K562 (cell line): ENCODE results near the gene RAB26. TPM values are rescaled to one million over a fixed set of nuclear protein-coding genes. Genes with fewer than 3 reads are reported as not detected.
A peak's percentile ranks its signal among the peaks of the same experiment; 100 is the strongest.
"Not testable (repeated sequence)": the region's sequence is repeated elsewhere in the genome, so short reads cannot be mapped to it uniquely, and the experiment has no call there.

Experiments
- ATAC-seq: fragments of 200-7000 bp; cut with Tn5 transposase; 3 replicates; pipeline ENCODE4 v1.9.1; 2020; ENCODE audit warnings: moderate library complexity
- BruUV-seq: library from RNA; stranded (reverse); fragments of 400-500 nt; replicated peaks from 2 replicates; lab custom pipeline; 2021; lab: Mats Ljungman, UMichigan
- CTCF ChIA-PET: fragments of 300-600 bp; formaldehyde crosslinking; extraction: SDS; loops from one replicate; lab custom pipeline; 2021; ENCODE audit warnings: low intra/inter-chr PET ratio; lab: Yijun Ruan, JAX
- POLR2A ChIA-PET: fragments of 300-600, 350-650 bp; sonication (Branson Sonifier 250); formaldehyde crosslinking; extraction: SDS; loops from one replicate; lab custom pipeline; 2021; ENCODE audit warnings: antibody characterized with exemption, inconsistent platforms; lab: Yijun Ruan, JAX
- DNase-seq, 4 experiments: peaks; one replicate each; pipeline versions ENCODE4 v3.0.0 to v3.0.0-alpha.2; 2011 to 2018; ENCODE audit warnings: low spot score in 3 of 4, mixed read lengths in 3 of 4; ENCODE audit errors: extremely low read depth in 1 of 4
- FAIRE-seq: peaks from 2 replicates; lab custom pipeline; 2011; peaks lifted over from hg19 to GRCh38; lab: Jason Lieb, UNC
- H2AFZ ChIP-seq: 2 replicates; pipeline ENCODE4 v1.6.0; 2011; ENCODE audit warnings: low read depth, low read length, control low read depth, inconsistent platforms
- H3K27ac ChIP-seq: fragments of 200-600 bp; 3 replicates; pipeline ENCODE4 v1.8.0; 2011; ENCODE audit warnings: low read depth, mild to moderate bottlenecking, control low read depth, inconsistent platforms, low read length, moderate library complexity, mixed read lengths; ENCODE audit errors: extremely low read depth
- H3K27me3 ChIP-seq, 2 experiments: fragments of 300-600 bp in 1 of 2; 2 replicates in 1 of 2; 3 replicates in 1 of 2; pipeline versions ENCODE4 v1.6.0 to v1.8.0; 2011; ENCODE audit warnings: inconsistent platforms in 2 of 2, low read length in 2 of 2, mild to moderate bottlenecking in 1 of 2, mixed read lengths in 1 of 2, moderate library complexity in 1 of 2; ENCODE audit not compliant: control insufficient read depth in 2 of 2, insufficient read depth in 2 of 2
- H3K36me3 ChIP-seq: fragments of 300-600 bp; 3 replicates; pipeline ENCODE4 v1.8.0; 2011; ENCODE audit warnings: mild to moderate bottlenecking, low read length, inconsistent platforms; ENCODE audit not compliant: control insufficient read depth, insufficient read depth
- H3K4me1 ChIP-seq, 2 experiments: fragments of 200-600 bp in 1 of 2; replicated peaks in 1 of 2; 2 replicates in 1 of 2; 3 replicates in 1 of 2; pipeline versions ENCODE4 v1.5.1 to v1.8.0; 2011; ENCODE audit warnings: inconsistent platforms in 2 of 2, low read length in 2 of 2, mild to moderate bottlenecking in 1 of 2, mixed read lengths in 1 of 2, moderate library complexity in 1 of 2; ENCODE audit not compliant: control insufficient read depth in 2 of 2, insufficient read depth in 2 of 2
- H3K4me2 ChIP-seq: 2 replicates; pipeline ENCODE4 v1.6.1; 2011; ENCODE audit warnings: low read length, control low read depth, inconsistent platforms, mixed read lengths; ENCODE audit not compliant: insufficient read depth
- H3K4me3 ChIP-seq: fragments of 200-600 bp; sonication (generic), shearing (Covaris generic); 2 replicates; pipeline ENCODE4 v1.5.1; 2016; ENCODE audit warnings: control low read depth, inconsistent platforms
- H3K79me2 ChIP-seq: fragments of 200-600 bp; 3 replicates; pipeline ENCODE4 v1.8.0; 2011; ENCODE audit warnings: low read length, inconsistent platforms; ENCODE audit not compliant: control insufficient read depth, insufficient read depth
- H3K9ac ChIP-seq, 2 experiments: 2 replicates each; pipeline versions ENCODE4 v1.6.0 to v1.6.1; 2011; ENCODE audit warnings: low read depth in 2 of 2, low read length in 2 of 2, control low read depth in 1 of 2, inconsistent platforms in 1 of 2, mild to moderate bottlenecking in 1 of 2, mixed read lengths in 1 of 2; ENCODE audit not compliant: insufficient read depth in 1 of 2
- H3K9me1 ChIP-seq: one replicate; pipeline ENCODE4 v1.6.0; 2011; ENCODE audit warnings: inconsistent platforms, mild to moderate bottlenecking, low read length, moderate library complexity; ENCODE audit not compliant: control insufficient read depth, insufficient read depth
- H3K9me3 ChIP-seq: replicated peaks from 2 replicates; pipeline ENCODE4 v1.5.1; 2011; ENCODE audit warnings: low read depth, low read length, inconsistent platforms; ENCODE audit not compliant: control insufficient read depth, insufficient read depth
- H4K20me1 ChIP-seq: replicated peaks from 2 replicates; pipeline ENCODE4 v1.6.1; 2011; ENCODE audit warnings: low read length, inconsistent platforms, mixed read lengths; ENCODE audit not compliant: control insufficient read depth, insufficient read depth
- SRSF7 ChIP-seq: fragments of 200-400 bp; formaldehyde crosslinking; optimal IDR thresholded peaks from 2 replicates; pipeline ENCODE3; 2017; ENCODE audit warnings: mild to moderate bottlenecking, low read depth, low read length
- TAF15 ChIP-seq: fragments of 200-400 bp; formaldehyde crosslinking; IDR thresholded peaks from 2 replicates; pipeline ENCODE4 v1.6.1; 2017; ENCODE audit warnings: mild to moderate bottlenecking, low read depth, low read length, moderate library complexity
- ZNF146 ChIP-seq: IDR thresholded peaks from one replicate; pipeline ENCODE4 v1.6.1; 2018; ENCODE audit warnings: missing compliant biosample characterization; ENCODE audit not compliant: unreplicated experiment
- WGBS: fragments of 100-300 bp; shearing (Covaris generic); methylation state at CpG from one replicate; pipeline ENCODE4 v1.1.6; 2016; ENCODE audit warnings: low coverage, mixed read lengths; ENCODE audit not compliant: insufficient coverage; ENCODE audit errors: missing lambda C conversion rate; 5-methylcytosine and 5-hydroxymethylcytosine counted together
- in situ Hi-C: fragments of 300-500 bp; cut with MboI; formaldehyde crosslinking; loops from 4 replicates; pipeline ENCODE4 v1.15.0; 2018; ENCODE audit warnings: inconsistent platforms, mixed read lengths
- intact Hi-C: fragments of 100-400 bp; cut with micrococcal nuclease; formaldehyde crosslinking; loops from 2 replicates; pipeline ENCODE4 v1.14.2; 2022
- polyA plus RNA-seq, 8 experiments: library from polyadenylated mRNA; depleted of rRNA in 4 of 8; stranded (reverse) in 5 of 8; unstranded in 3 of 8; fragments of >200 nt; fragmentation: Nextera tagmentation in 2 of 8; fragmentation: Illumina TruSeq in 1 of 8; extraction: Ambion mirVana in 2 of 8; extraction: Trizol in 1 of 8; gene quantifications; 2 replicates each; pipeline versions ENCODE4 v1.2.1 to v1.2.3, GENCODE V29; 2011 to 2014; ENCODE audit warnings: inconsistent platforms in 1 of 8, missing spikeins in 1 of 8
- total RNA-seq, 7 experiments: library from RNA; depleted of rRNA in 6 of 7; stranded (reverse); fragments of >200 nt in 6 of 7; fragmentation: Illumina TruSeq in 2 of 7; extraction: Trizol in 2 of 7; gene quantifications; 2 replicates each; pipeline versions ENCODE4 v1.2.1 to v1.2.3, GENCODE V29; 2011 to 2021; ENCODE audit warnings: low replicate concordance in 1 of 7
- TF ChIP-seq, protein P1 (sequence below), 3 experiments: fragments of 200-800 bp in 1 of 3; sonication (Bioruptor generic) in 1 of 3; sonication (generic) in 1 of 3; formaldehyde crosslinking in 1 of 3; IDR thresholded peaks; 2 replicates each; pipeline versions ENCODE4 v1.6.1 to v1.8.0; 2016 to 2022; ENCODE audit warnings: mild to moderate bottlenecking in 2 of 3, missing compliant biosample characterization in 2 of 3, missing genetic modification characterization in 2 of 3, missing genetic modification reagents in 1 of 3

RAB26 gene
- total and polyA plus RNA-seq, 9 of the 15 experiments (the other 6 are each of a cell fraction or from before 2014, with no cell fraction given): 0.25 to 6.1 (median 2.1) TPM

DNA sequence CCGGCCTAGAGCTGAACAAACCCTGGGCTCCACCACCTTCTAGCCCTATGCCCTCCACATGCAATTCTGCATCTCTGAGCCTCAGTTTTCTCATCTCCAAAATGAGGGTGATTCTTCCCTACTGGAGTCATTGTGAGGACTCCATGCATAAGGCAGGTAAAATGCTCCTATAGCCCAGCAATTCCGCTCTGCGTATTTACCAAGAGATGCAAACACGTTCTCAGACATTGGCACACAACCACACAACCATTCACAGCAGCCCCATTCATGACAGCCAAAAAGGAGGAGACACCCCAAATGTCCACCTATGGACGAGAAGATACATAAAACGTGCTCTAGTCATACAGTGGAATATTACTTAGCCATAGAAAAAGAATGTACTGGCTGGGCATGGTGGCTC lies 51.9 kb downstream of the RAB26 start:
- Histone ChIP-seq H4K20me1 (no peaks in the 10 kb centered on the region), H3K27me3 (peaks cover 0 to 5% of the 10 kb centered on the region in 2 experiments; a peak in 2 of 5 replicates), H3K9ac (peak overlapping the region in 1 of 2 experiments; percentile 56; a peak in 1 of 4 replicates), H3K79me2 (peaks cover 8% of the 10 kb centered on the region; the same call in 2 of the 3 replicates), H2AFZ (no peak overlapping the region), H3K4me1 (peaks cover 2 to 45% of the 10 kb centered on the region in 2 experiments; a peak in 4 of 5 replicates), H3K9me1 (no peaks in the 10 kb centered on the region), H3K27ac (no peak overlapping the region), H3K4me2 (no peak overlapping the region), H3K4me3 (no peak overlapping the region), H3K36me3 (no peaks in the 10 kb centered on the region), H3K9me3 (no peaks in the 10 kb centered on the region)
- TF ChIP-seq ZNF146 (CRISPR knock-in tag) (peak; percentile 17), SRSF7 (no peak), TAF15 (no peak)
- TF ChIP-seq, protein P1, sequence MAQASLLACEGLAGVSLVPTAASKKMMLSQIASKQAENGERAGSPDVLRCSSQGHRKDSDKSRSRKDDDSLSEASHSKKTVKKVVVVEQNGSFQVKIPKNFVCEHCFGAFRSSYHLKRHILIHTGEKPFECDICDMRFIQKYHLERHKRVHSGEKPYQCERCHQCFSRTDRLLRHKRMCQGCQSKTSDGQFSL (CRISPR knock-in tag; IDR thresholded peaks at IDR 0.05): no peak
- TF ChIP-seq, protein P1 (tag; IDR thresholded peaks at IDR 0.05): no peak
- DNase-seq (no peak), ATAC-seq (no peak), FAIRE-seq (no peak)
- BruUV-seq: no TSS peak
- CTCF ChIA-PET: no interaction called here
- POLR2A ChIA-PET: interaction anchor here (0.9 kb wide), 1 partner anchor 10 kb away, joined by 5 read pairs; no protein-coding TSS in a partner anchor
- 47% methylated on average over 6 of the region's 6 CpGs for WGBS
- in situ Hi-C loops: no loop called here
- intact Hi-C loops: no loop called here

DNA sequence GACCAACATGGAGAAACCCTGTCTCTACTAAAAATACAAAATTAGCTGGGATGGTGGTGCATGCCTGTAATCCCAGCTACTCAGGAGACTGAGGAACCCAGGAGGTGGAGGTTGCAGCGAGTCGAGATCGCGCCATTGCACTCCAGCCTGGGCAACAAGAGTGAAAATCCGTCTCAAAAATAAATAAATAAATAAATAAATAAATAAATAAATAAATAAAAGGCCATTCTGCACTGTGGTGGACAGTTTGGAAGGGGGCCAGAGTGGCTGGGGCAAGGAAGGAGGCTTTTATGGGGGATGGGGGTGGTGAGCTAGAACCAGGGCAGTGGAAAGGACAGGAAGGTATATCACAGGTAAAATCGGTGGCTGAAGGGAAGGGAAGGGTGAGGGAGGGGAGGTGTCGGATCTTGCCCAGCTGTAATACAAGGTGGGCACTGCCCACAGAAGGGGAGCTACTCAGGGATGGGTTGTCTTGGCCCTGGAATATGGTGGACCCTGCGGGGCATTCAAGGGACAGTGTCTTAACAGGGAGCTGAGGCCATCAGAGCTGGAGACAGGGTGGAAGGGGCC lies 54.8 kb downstream of the RAB26 start:
- H3K27ac ChIP-seq, FAIRE-seq, H3K4me3 ChIP-seq, H3K4me2 ChIP-seq, H3K9me3 ChIP-seq, H3K9me1 ChIP-seq, ATAC-seq, DNase-seq, H4K20me1 ChIP-seq, BruUV-seq, in situ Hi-C loops, H2AFZ ChIP-seq, H3K27me3 ChIP-seq, intact Hi-C loops: not testable (repeated sequence)
- H3K9ac ChIP-seq: peak overlapping the region in 1 of 2 experiments; percentile 37; a peak in 1 of 4 replicates
- CTCF ChIA-PET: interaction anchor here (0.6 kb wide), 1 partner anchor 795 kb away, joined by 3 read pairs; no protein-coding TSS in a partner anchor
- peaks cover 17% of the 10 kb centered on the region; the same call in 1 of the 3 replicates for H3K36me3 ChIP-seq
- POLR2A ChIA-PET: interaction anchor here (0.9 to 1.2 kb wide), 4 partner anchors 9 to 48 kb away, joined by 3 to 8 read pairs (median 4); partner anchors contain the start of gene TRAF7
- H3K79me2 ChIP-seq: peaks cover 32% of the 10 kb centered on the region
- WGBS: 78% methylated on average over 6 of the region's 8 CpGs
- H3K4me1 ChIP-seq: peaks cover 9 to 53% of the 10 kb centered on the region in 2 experiments; a peak in 3 of 5 replicates
